Stimulated activated CD8-positive, alpha-beta memory T cell treated with anti-CD3 and anti-CD28 coated beads, Interleukin-2, amount 100 ng/mL, for 1 hour (primary cell): ENCODE measurements around the gene CCDC91.

Experiments
- DNase-seq, 2 donors: peaks; one replicate each; pipeline ENCODE4 v3.0.0-alpha.2; 2020; ENCODE audit warnings: low read depth in 2 of 2

The CCDC91 gene

DNA sequence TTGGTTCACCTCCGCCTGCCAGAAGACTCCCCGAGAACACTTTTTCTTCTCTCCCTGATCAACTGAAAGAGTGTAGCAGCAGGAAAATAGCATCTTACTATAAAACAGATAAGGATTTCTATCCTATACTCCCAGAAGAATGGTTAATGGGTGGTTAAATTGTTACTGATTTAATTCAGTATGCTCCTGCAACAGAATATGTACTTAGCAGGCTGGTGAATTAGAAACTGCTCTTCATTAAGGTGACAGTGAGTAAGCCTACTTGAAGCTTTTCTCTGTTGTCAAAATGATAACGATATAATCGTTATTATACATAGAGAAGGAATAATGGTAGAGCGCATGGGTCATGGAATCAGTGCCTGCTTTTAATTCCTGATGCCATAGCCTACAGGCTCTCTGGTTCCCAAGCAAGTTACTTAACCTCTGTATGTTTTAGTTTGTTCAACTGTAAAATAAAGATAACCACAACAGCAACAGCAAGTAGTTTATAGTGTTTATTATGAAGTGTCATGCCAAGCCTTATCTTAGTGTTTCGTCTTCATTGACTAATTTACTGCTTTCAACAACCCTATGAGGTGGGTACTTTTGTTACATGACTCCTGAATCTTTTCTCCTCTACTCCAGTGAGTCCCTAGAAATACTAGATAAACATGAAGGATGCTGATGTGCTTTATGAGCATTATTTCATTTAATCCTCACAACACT, 392.6 kb downstream of the CCDC91 start:
- DNase-seq, result no peak

DNA sequence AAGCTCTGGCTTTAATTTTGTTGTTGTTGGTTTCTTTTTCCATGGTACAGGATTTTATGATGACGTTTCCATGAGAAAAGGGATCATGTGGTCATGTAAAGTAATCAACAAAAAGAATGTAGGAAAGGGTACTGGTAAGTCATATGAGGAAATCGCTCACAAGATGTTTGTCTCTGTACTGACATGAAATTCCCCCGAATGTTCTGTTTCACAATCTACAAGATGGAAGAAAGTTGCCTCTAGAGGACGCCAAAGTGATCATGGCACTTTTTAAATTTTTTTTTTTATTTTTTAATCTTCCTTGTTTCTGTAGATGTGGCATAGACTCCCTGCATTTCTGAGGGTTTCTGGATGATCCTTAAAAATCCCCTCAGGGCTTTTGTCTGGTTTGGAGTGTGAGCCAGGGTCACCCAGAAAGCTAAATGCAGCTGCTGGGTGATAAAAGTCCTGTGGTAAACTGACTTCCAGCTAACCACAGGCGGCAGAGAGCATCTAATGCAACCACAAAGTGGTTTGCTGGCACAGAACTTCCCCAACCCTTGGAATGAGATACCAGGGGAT, 393.5 kb downstream of the CCDC91 start:
- DNase-seq, result no peak

DNA sequence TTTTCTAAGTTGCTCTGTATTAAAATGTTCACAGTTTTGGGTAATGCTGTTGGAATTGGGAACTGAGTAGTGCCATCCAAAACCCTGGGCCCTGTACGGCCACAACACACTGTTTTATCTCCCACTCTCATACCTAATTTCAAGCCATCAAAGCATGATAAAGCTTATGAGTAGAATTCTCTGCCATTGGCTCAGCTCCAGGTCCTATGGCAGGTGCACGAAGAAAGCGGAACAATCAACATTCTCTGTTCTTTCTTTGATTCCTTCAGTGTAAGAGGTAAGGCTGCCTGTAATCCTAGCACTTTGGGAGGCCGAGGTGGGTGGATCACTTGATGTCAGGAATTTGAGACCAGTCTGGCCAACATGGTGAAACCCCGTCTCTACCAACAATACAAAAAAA, 394.9 kb downstream of the CCDC91 start:
- no peak for DNase-seq

DNA sequence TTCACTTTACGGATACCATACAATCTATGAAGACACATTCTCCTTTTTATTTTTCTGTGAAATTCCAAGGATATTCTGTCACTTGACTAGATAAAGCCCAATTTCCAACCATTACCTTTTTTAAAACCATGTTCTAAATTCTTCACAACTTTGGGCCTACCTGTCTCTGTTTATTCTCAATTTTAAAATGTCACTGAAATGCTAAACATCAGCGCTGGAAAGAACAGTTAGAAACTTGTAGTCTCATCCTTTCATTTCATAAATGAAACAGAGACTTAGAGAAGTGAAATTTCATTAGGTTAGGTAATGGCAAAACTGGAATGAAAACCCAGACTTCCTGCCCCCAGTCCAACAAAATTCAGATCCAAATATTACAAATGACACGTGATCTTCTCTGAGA, 396.2 kb downstream of the CCDC91 start:
- no peak for DNase-seq

DNA sequence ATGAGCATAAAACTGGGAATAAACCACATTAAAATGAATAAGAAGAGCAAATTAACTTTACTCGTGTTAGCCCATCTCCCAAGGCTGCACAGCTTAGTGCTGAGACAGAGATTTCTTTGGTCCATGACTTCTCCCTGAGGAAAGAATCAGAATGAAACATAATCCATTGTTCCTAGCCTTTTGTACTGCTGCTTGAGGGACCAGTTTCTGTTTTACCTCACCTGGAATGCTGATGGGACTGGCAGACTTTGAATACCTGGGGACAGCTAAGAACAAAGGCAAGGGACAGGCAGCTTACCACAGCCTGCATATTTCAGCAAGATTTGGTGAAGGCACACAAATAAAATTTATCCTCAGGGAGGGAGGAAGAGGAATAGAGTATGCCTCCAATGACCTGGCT, 401.6 kb downstream of the CCDC91 start:
- DNase-seq, result no peak
